WI38 (cell line): ENCODE measurements around the gene C12orf57.

ENCODE experiments used
- H3K4me3 ChIP-seq: 2 replicates; pipeline ENCODE4 v1.5.1; 2011; ENCODE audit warnings: low read depth, mild to moderate bottlenecking, control low read depth, low read length
- CTCF ChIP-seq: IDR thresholded peaks from 2 replicates; pipeline ENCODE4 v1.5.1; 2012; ENCODE audit warnings: low read depth, mild to moderate bottlenecking, control low read depth, low read length

C12orf57 gene

GRCh38 chr12:6943722-6944380 lies at the start of gene C12orf57, which contains the start of gene RNU7-1:
Gene C12orf57 (plus strand): TSS chr12:6944022. CDS start chr12:6944122, 100 bp downstream.
Gene RNU7-1 (plus strand): TSS chr12:6943816.
- peak within 1 kb of the TSS; percentile 64 for H3K4me3 ChIP-seq

GRCh38 chr12:6894321-6894720 lies 49.5 kb upstream of the C12orf57 start:
- no peak for TF ChIP-seq CTCF
- no peak overlapping the region for H3K4me3 ChIP-seq

More at GRCh38 chr12:6943722-6944380, at the start of gene C12orf57, which contains the start of gene RNU7-1:
- TF ChIP-seq CTCF: no peak

GRCh38 chr12:6896846-6897435 lies 46.9 kb upstream of the C12orf57 start:
- no peak for TF ChIP-seq CTCF
- H3K4me3 ChIP-seq: no peak overlapping the region

GRCh38 chr12:6899427-6899826 lies 44.4 kb upstream of the C12orf57 start:
- no peak overlapping the region for H3K4me3 ChIP-seq
- TF ChIP-seq CTCF: no peak

GRCh38 chr12:6899837-6900519 lies 43.8 kb upstream of the C12orf57 start:
- no peak overlapping the region for H3K4me3 ChIP-seq
- TF ChIP-seq CTCF: no peak

GRCh38 chr12:6902448-6902847 lies 41.4 kb upstream of the C12orf57 start:
- TF ChIP-seq CTCF: no peak
- H3K4me3 ChIP-seq: no peak overlapping the region

GRCh38 chr12:6903722-6904121 lies 40.1 kb upstream of the C12orf57 start:
- no peak overlapping the region for H3K4me3 ChIP-seq
- no peak for TF ChIP-seq CTCF
